Measurements from ENCODE around the gene FAXC. TPM values are rescaled to one million over a fixed set of nuclear protein-coding genes. Genes with fewer than 3 reads are reported as not detected.

FAXC gene
- total RNA-seq, 4 donors from 2014 or later: 22.2 to 44.7 (median 41.8) TPM

GRCh38 chr6:99254616-99255550 lies 94.6 kb downstream of the FAXC start:
- no peak for DNase-seq (ENCODE audit: extremely low spot score)
- 81% methylated on average over 20 of the region's 20 CpGs for WGBS
- Histone ChIP-seq H3K4me3 (no peak overlapping the region), H3K9me3 (no peaks in the 10 kb centered on the region), H3K27me3 (peaks cover 0 to 4% (median 0%) of the 10 kb centered on the region in 4 donors), H3K4me1 (no peaks in the 10 kb centered on the region), H3K27ac (replicated peaks in 1 of 4) (no peak overlapping the region), H3K36me3 (no peaks in the 10 kb centered on the region)
- TF ChIP-seq CTCF (IDR thresholded peaks at IDR 0.05) (no peak), POLR2AphosphoS5 (IDR thresholded peaks at IDR 0.05) (no peak), EP300 (IDR thresholded peaks at IDR 0.05) (no peak), POLR2A (IDR thresholded peaks at IDR 0.05; ENCODE audit: low read depth) (no peak)
- intact Hi-C loops (cut with DNase I): no loop called here

DNA sequence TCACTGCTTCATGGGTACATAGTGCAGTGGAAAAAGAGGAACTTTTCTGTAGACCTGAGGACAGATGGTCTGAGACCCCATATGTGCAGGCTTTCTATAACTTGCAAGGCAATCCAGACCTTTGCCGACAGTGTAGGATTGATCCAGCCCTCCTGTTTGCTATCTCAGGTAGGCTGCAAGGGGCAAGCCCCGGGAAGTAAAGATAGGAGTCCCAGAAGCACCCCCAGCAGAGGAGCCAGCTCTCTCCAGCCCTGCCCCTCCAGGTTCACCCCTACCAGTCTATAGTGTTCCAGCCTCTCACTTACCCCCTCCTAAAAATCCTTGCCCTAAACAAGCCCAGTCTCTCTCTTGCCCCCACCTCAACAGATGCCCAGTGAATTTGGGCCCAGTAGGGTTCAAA lies 96.2 kb downstream of the FAXC start:
- intact Hi-C loops (cut with DNase I): no loop called here
- no peak for TF ChIP-seq CTCF (IDR thresholded peaks at IDR 0.05)
- TF ChIP-seq POLR2A (IDR thresholded peaks at IDR 0.05; ENCODE audit: low read depth): no peak
- TF ChIP-seq EP300 (IDR thresholded peaks at IDR 0.05): no peak
- TF ChIP-seq POLR2AphosphoS5 (IDR thresholded peaks at IDR 0.05): no peak
- peak; percentile 91 for DNase-seq (ENCODE audit: extremely low spot score)
- H3K36me3 ChIP-seq: no peaks in the 10 kb centered on the region
- H3K4me1 ChIP-seq: no peaks in the 10 kb centered on the region
- H3K27ac ChIP-seq (replicated peaks in 1 of 4): no peak overlapping the region
- 100% methylated on average over 2 of the region's 2 CpGs for WGBS
- no peak overlapping the region for H3K4me3 ChIP-seq
- no peaks in the 10 kb centered on the region for H3K9me3 ChIP-seq
- H3K27me3 ChIP-seq: peaks cover 0 to 4% (median 0%) of the 10 kb centered on the region in 4 donors

DNA sequence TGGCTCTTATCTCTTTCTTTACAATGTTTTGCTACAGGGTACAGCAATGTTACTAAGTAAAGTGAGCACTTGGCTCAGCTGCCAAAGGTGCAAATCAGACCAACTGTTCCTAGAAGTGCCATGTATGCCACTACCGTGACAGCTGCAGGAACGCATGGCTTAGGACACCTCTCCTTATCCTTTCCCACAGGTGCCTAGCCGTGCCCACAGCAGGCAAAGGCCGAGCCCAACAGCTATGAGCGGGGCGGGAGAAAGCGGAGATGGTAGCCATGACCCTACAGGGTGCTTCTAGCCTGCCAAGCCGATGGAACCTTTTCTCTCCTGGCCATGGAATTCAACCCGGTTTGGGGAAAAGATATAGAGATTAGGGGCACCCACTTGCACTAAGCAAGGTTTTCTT lies 97.1 kb downstream of the FAXC start:
- Histone ChIP-seq H3K4me1 (no peaks in the 10 kb centered on the region), H3K9me3 (no peaks in the 10 kb centered on the region), H3K27me3 (peaks cover 0 to 4% (median 0%) of the 10 kb centered on the region in 4 donors), H3K27ac (replicated peaks in 1 of 4) (no peak overlapping the region), H3K4me3 (no peak overlapping the region), H3K36me3 (no peaks in the 10 kb centered on the region)
- TF ChIP-seq POLR2AphosphoS5 (IDR thresholded peaks at IDR 0.05) (no peak), CTCF (IDR thresholded peaks at IDR 0.05) (no peak), POLR2A (IDR thresholded peaks at IDR 0.05; ENCODE audit: low read depth) (no peak), EP300 (IDR thresholded peaks at IDR 0.05) (no peak)
- intact Hi-C loops (cut with DNase I): no loop called here
- WGBS: 90% methylated on average over 9 of the region's 9 CpGs
- peak; percentile 14 for DNase-seq (ENCODE audit: extremely low spot score)

DNA sequence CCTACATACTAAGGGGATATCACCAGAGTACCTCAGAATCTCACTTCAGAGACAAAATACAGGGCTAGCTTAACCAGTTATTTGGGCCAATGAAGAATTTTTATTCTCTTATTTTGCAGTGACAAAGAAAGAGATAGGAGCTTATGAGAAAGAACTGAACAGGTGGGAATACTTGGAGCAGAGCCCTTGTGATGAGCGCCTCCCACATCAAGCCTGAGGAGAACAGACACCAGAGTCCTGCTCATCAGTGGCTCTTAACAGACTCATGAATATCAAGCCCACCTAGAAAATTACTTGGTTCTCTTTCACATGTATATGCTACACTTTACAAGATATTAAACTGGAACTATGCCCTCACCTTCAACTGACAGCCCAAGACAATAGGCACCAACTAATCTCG lies 99.0 kb downstream of the FAXC start:
- H3K27me3 ChIP-seq: peaks cover 0 to 7% (median 0%) of the 10 kb centered on the region in 4 donors
- no peaks in the 10 kb centered on the region for H3K36me3 ChIP-seq
- 94% methylated on average over 2 of the region's 2 CpGs for WGBS
- no peak for DNase-seq (ENCODE audit: extremely low spot score)
- H3K4me1 ChIP-seq: no peaks in the 10 kb centered on the region
- H3K9me3 ChIP-seq: no peaks in the 10 kb centered on the region
- H3K27ac ChIP-seq (replicated peaks in 1 of 4): no peak overlapping the region
- no peak overlapping the region for H3K4me3 ChIP-seq
- intact Hi-C loops (cut with DNase I): no loop called here
- TF ChIP-seq EP300 (IDR thresholded peaks at IDR 0.05) (no peak), CTCF (IDR thresholded peaks at IDR 0.05) (no peak), POLR2AphosphoS5 (IDR thresholded peaks at IDR 0.05) (no peak), POLR2A (IDR thresholded peaks at IDR 0.05; ENCODE audit: low read depth) (no peak)
